PC-3 (cell line): ENCODE results near the gene ZSCAN25.

Experiments used
- EZH2 ChIP-seq: fragments of 300-600 bp; sonication (generic); IDR thresholded peaks from one replicate; pipeline ENCODE4 v1.6.1; 2017; ENCODE audit warnings: antibody characterized with exemption, mild to moderate bottlenecking, low read length; ENCODE audit not compliant: unreplicated experiment
- TF ChIP-seq, protein P1 (sequence below): fragments of 300-600 bp; sonication (generic); conservative IDR thresholded peaks from 2 replicates; pipeline ENCODE4 v1.5.1; 2017; ENCODE audit warnings: antibody characterized with exemption, low read depth, mild to moderate bottlenecking, low read length

DNA sequence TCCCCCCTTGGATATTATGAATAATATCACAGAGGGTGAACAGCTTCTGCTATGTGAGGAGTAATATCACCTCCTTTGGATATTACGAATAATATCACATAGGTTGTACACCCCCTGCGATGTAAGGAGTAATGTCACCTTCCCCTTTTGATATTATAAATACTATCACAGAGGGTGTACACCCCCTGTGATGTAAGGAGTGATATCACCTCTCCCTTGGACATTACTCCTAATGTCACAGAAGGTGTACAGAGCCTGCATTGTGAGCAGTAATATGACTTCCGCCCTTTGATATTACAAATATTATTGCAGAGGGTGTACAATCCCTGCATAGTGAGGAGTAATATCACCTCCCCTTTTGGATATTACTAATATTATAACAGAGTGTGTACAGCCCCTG lies 27.9 kb upstream of the ZSCAN25 start:
- TF ChIP-seq, protein P1, sequence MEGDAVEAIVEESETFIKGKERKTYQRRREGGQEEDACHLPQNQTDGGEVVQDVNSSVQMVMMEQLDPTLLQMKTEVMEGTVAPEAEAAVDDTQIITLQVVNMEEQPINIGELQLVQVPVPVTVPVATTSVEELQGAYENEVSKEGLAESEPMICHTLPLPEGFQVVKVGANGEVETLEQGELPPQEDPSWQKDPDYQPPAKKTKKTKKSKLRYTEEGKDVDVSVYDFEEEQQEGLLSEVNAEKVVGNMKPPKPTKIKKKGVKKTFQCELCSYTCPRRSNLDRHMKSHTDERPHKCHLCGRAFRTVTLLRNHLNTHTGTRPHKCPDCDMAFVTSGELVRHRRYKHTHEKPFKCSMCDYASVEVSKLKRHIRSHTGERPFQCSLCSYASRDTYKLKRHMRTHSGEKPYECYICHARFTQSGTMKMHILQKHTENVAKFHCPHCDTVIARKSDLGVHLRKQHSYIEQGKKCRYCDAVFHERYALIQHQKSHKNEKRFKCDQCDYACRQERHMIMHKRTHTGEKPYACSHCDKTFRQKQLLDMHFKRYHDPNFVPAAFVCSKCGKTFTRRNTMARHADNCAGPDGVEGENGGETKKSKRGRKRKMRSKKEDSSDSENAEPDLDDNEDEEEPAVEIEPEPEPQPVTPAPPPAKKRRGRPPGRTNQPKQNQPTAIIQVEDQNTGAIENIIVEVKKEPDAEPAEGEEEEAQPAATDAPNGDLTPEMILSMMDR = no peak
- no peak for TF ChIP-seq EZH2
